ENCODE data around the gene KCNK6. TPM values are rescaled to one million over a fixed set of nuclear protein-coding genes. Genes with fewer than 3 reads are reported as not detected.

The KCNK6 gene
- total RNA-seq, 1 experiment from 2014 or later = 5.3 TPM

DNA sequence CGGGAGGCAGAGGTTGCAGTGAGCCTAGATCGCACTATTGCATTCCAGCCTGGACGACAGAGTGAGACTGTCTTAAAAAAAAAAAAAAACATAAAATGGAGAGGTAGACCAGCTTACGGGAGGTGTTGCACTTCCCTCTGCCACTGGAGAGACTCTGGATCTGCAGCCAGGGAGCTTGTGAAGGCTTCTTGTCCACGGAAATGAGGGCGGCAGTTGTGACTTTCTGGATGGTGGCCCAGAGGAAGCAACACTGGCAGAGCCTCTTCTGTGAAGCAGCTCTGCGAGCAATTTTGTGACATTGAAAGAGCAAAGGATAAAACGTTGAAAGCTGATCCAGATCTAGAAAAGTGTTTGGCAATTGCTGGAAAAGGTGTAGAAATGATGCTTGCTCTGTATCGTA, 44.9 kb upstream of the KCNK6 start:
- peaks cover 12% of the 10 kb centered on the region for H3K36me3 Mint-ChIP-seq (ENCODE audit: insufficient read depth, unreplicated experiment)
- DNase-seq (ENCODE audit: unreplicated experiment) = no peak
- H3K9me3 Mint-ChIP-seq (ENCODE audit: unreplicated experiment) = no peaks in the 10 kb centered on the region
- BruUV-seq (replicated peaks) = no TSS peak
- TF ChIP-seq, protein P1, sequence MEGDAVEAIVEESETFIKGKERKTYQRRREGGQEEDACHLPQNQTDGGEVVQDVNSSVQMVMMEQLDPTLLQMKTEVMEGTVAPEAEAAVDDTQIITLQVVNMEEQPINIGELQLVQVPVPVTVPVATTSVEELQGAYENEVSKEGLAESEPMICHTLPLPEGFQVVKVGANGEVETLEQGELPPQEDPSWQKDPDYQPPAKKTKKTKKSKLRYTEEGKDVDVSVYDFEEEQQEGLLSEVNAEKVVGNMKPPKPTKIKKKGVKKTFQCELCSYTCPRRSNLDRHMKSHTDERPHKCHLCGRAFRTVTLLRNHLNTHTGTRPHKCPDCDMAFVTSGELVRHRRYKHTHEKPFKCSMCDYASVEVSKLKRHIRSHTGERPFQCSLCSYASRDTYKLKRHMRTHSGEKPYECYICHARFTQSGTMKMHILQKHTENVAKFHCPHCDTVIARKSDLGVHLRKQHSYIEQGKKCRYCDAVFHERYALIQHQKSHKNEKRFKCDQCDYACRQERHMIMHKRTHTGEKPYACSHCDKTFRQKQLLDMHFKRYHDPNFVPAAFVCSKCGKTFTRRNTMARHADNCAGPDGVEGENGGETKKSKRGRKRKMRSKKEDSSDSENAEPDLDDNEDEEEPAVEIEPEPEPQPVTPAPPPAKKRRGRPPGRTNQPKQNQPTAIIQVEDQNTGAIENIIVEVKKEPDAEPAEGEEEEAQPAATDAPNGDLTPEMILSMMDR (IDR thresholded peaks at IDR 0.05; ENCODE audit: unreplicated experiment) = no peak
- intact Hi-C loops (cut with micrococcal nuclease) = no loop called here
- no peak overlapping the region for H3K27ac Mint-ChIP-seq (ENCODE audit: low read depth, unreplicated experiment)
- peaks cover 11% of the 10 kb centered on the region for H3K4me1 Mint-ChIP-seq (ENCODE audit: insufficient read depth, unreplicated experiment)
- H3K27me3 Mint-ChIP-seq (ENCODE audit: insufficient read depth, unreplicated experiment) = no peaks in the 10 kb centered on the region
- ChIA-PET POLR2A (interaction anchor here (0.7 to 4.6 kb wide), 3 partner anchors 8 to 1116 kb away, joined by 3 to 43 read pairs (median 3); partner anchors contain the start of genes MED29, PAF1 and SPINT2), CTCF (interaction anchor here (0.7 to 1.1 kb wide), 2 partner anchors 16 to 17 kb away, joined by 3 to 4 read pairs; no protein-coding TSS in a partner anchor)
- no peak overlapping the region for H3K4me3 Mint-ChIP-seq (ENCODE audit: unreplicated experiment)

DNA sequence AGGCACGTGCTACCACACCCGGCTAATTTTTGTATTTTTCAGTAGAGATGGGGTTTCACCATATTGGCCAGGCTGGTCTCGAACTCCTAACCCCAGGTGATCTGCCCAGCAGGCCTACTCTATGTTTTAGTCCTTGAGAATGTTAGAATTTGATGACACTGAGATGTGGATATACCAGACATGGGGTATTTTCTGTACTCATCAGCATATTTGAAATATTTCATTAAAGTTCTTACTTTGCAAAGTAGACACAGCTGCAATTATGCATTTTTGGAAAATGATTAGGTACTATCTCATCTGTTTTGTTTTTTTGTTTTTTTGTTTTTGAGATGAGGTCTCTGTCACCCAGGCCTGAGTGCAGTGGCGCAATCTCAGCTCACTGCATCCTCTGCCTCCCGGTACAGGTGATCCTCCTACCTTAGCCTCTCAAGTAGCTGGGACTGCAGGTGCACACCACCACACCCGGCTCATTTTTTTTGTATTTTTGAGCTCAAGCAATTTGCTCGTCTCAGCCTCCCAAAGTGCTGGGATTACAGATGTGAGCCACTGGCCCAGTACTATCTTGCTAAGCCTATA, 42.6 kb upstream of the KCNK6 start:
- Mint-ChIP-seq H3K4me1 (ENCODE audit: insufficient read depth, unreplicated experiment) (peaks cover 9% of the 10 kb centered on the region), H3K4me3 (ENCODE audit: unreplicated experiment) (no peak overlapping the region), H3K9me3 (ENCODE audit: unreplicated experiment) (no peaks in the 10 kb centered on the region), H3K27me3 (ENCODE audit: insufficient read depth, unreplicated experiment) (no peaks in the 10 kb centered on the region), H3K36me3 (ENCODE audit: insufficient read depth, unreplicated experiment) (peaks cover 14% of the 10 kb centered on the region), H3K27ac (ENCODE audit: low read depth, unreplicated experiment) (no peak overlapping the region)
- CTCF ChIA-PET = interaction anchor here (0.6 to 0.9 kb wide), 3 partner anchors 33 to 564 kb away, joined by 3 to 4 read pairs (median 3); no protein-coding TSS in a partner anchor
- intact Hi-C loops (cut with micrococcal nuclease) = no loop called here
- no peak for DNase-seq (ENCODE audit: unreplicated experiment)
- POLR2A ChIA-PET = interaction anchor here (1.0 to 4.6 kb wide), 5 partner anchors 8 to 22 kb away, joined by 3 to 43 read pairs (median 3); partner anchors contain the start of gene SPINT2
- TF ChIP-seq, protein P1 (IDR thresholded peaks at IDR 0.05; ENCODE audit: unreplicated experiment) = no peak
- BruUV-seq (replicated peaks) = no TSS peak

DNA sequence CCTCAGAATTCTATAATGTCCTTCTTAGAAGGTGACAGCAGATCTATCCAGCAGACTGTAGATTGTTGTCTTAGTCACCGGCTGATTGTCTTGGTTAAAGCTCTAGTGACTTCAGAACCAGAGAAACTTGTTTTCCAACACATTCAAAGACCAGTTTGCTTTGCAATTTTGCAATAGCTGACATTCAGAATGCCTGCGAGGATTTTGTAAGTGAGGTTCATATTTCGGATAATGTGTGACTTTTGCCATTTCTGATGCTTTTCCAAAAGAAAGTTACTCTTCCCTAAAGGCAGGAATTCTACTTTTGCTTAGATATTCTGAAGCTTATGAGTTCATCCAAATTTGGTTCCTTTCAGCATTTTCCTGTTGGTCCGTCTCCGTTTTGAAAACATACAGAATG, 42.1 kb upstream of the KCNK6 start:
- Mint-ChIP-seq H3K36me3 (ENCODE audit: insufficient read depth, unreplicated experiment) (peaks cover 15% of the 10 kb centered on the region), H3K4me1 (ENCODE audit: insufficient read depth, unreplicated experiment) (peaks cover 11% of the 10 kb centered on the region), H3K4me3 (ENCODE audit: unreplicated experiment) (no peak overlapping the region), H3K27ac (ENCODE audit: low read depth, unreplicated experiment) (peak overlapping the region; percentile 27), H3K9me3 (ENCODE audit: unreplicated experiment) (no peaks in the 10 kb centered on the region), H3K27me3 (ENCODE audit: insufficient read depth, unreplicated experiment) (no peaks in the 10 kb centered on the region)
- ChIA-PET CTCF (interaction anchor here (0.6 to 0.9 kb wide), 3 partner anchors 33 to 563 kb away, joined by 3 to 4 read pairs (median 3); no protein-coding TSS in a partner anchor), POLR2A (interaction anchor here (1.0 to 4.6 kb wide), 4 partner anchors 8 to 21 kb away, joined by 3 to 43 read pairs (median 4); partner anchors contain the start of gene SPINT2)
- intact Hi-C loops (cut with micrococcal nuclease) = no loop called here
- DNase-seq (ENCODE audit: unreplicated experiment) = peak; percentile 19
- BruUV-seq (replicated peaks) = no TSS peak
- TF ChIP-seq, protein P1 (IDR thresholded peaks at IDR 0.05; ENCODE audit: unreplicated experiment) = no peak

DNA sequence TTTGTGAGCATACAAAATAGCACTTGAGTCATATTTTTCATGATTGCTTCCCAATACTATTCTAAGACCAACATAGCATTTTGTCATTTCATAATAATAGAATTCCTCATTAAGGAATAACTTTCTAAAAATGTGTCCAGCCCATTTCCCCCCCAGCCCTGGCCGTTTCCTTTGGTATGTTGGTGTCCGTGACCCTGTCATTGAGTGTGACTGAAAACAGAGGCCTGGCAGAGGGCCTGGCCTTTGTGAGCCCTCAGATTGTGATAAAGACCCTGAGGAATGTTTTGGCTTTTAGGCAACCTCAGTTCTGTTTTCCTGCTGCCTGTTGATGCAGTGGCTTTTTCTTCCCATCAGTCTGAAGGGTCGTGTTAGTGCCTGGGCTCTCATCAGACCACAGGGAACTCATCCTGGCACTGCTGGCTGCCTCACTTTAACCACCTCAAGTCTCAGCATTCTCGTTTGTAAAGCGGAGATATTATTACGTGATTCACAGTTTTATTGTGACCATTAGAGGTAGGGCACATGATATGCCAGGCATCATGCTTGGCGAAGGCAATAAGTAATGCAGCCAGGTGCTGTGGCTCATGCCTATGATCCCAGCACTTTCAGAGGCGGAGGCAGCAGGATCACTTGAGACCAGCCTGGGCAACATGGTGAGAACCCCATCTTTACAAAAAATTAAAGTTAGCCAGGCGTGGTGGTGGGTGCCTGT, 41.5 kb upstream of the KCNK6 start:
- POLR2A ChIA-PET = interaction anchor here (0.8 to 10.4 kb wide), 8 partner anchors 12 to 31 kb away, joined by 3 to 82 read pairs (median 4); partner anchors contain the start of genes C19orf33 and SPINT2
- no peaks in the 10 kb centered on the region for H3K27me3 Mint-ChIP-seq (ENCODE audit: insufficient read depth, unreplicated experiment)
- peak overlapping the region; percentile 27 for H3K27ac Mint-ChIP-seq (ENCODE audit: low read depth, unreplicated experiment)
- intact Hi-C loops (cut with micrococcal nuclease) = no loop called here
- peaks cover 11% of the 10 kb centered on the region for H3K4me1 Mint-ChIP-seq (ENCODE audit: insufficient read depth, unreplicated experiment)
- no TSS peak for BruUV-seq (replicated peaks)
- TF ChIP-seq, protein P1 (IDR thresholded peaks at IDR 0.05; ENCODE audit: unreplicated experiment) = no peak
- peaks cover 15% of the 10 kb centered on the region for H3K36me3 Mint-ChIP-seq (ENCODE audit: insufficient read depth, unreplicated experiment)
- no peak for DNase-seq (ENCODE audit: unreplicated experiment)
- H3K4me3 Mint-ChIP-seq (ENCODE audit: unreplicated experiment) = no peak overlapping the region
- H3K9me3 Mint-ChIP-seq (ENCODE audit: unreplicated experiment) = no peaks in the 10 kb centered on the region
- CTCF ChIA-PET = no interaction called here

Data from MCF 10A (cell line).